Nephron progenitor cell (in vitro differentiated cells): ENCODE results near the gene PPM1J.

ENCODE experiments used
- DNase-seq: peaks from one replicate; pipeline ENCODE4 v3.0.0; 2021
- H3K27ac Mint-ChIP-seq: 2 replicates; pipeline ENCODE4 v1.8.0; 2021; ENCODE audit warnings: mild to moderate bottlenecking, moderate library complexity, mixed read lengths
- H3K27me3 Mint-ChIP-seq: 2 replicates; pipeline ENCODE4 v1.8.0; 2021; ENCODE audit warnings: mild to moderate bottlenecking, low read depth, mixed read lengths; ENCODE audit not compliant: poor library complexity
- H3K36me3 Mint-ChIP-seq: 2 replicates; pipeline ENCODE4 v1.8.0; 2021; ENCODE audit warnings: low read depth, mixed read lengths
- H3K4me1 Mint-ChIP-seq: 2 replicates; pipeline ENCODE4 v1.8.0; 2021; ENCODE audit warnings: mixed read lengths
- H3K4me3 Mint-ChIP-seq: 2 replicates; pipeline ENCODE4 v1.8.0; 2021; ENCODE audit warnings: mild to moderate bottlenecking, moderate library complexity, mixed read lengths
- H3K9me3 Mint-ChIP-seq: 2 replicates; pipeline ENCODE4 v1.8.0; 2021; ENCODE audit warnings: mild to moderate bottlenecking, moderate library complexity, mixed read lengths
- TF ChIP-seq, protein P1 (sequence below): fragments of 200-600 bp; sonication (generic); IDR thresholded peaks from 2 replicates; pipeline ENCODE4 v1.5.0; 2021; ENCODE audit warnings: antibody characterized with exemption

PPM1J gene

DNA sequence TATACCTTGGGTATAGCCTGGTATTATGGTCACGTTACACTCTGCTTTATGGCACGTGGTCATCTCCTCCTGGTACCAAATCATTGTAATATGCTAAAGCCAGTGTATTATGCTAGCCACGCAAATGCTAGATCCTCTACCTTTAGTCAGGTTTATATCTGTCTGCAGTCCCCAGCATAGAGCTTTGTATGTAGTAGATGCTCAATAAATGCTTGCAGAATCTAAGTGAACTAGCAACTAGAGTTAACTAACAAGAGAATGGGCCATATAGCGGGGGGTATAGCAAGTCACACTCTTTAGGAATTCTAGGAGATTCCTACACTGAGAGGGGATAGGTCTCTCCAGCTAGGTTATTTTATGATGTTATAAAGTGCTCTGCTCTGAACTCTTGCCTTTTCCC lies 37.6 kb downstream of the PPM1J start:
- peaks cover 42% of the 10 kb centered on the region for H3K4me1 Mint-ChIP-seq
- no peak for DNase-seq
- peaks cover 44% of the 10 kb centered on the region for H3K36me3 Mint-ChIP-seq
- H3K9me3 Mint-ChIP-seq, result peaks cover 13% of the 10 kb centered on the region
- no peak overlapping the region for H3K4me3 Mint-ChIP-seq
- H3K27me3 Mint-ChIP-seq, result no peaks in the 10 kb centered on the region
- TF ChIP-seq, protein P1, sequence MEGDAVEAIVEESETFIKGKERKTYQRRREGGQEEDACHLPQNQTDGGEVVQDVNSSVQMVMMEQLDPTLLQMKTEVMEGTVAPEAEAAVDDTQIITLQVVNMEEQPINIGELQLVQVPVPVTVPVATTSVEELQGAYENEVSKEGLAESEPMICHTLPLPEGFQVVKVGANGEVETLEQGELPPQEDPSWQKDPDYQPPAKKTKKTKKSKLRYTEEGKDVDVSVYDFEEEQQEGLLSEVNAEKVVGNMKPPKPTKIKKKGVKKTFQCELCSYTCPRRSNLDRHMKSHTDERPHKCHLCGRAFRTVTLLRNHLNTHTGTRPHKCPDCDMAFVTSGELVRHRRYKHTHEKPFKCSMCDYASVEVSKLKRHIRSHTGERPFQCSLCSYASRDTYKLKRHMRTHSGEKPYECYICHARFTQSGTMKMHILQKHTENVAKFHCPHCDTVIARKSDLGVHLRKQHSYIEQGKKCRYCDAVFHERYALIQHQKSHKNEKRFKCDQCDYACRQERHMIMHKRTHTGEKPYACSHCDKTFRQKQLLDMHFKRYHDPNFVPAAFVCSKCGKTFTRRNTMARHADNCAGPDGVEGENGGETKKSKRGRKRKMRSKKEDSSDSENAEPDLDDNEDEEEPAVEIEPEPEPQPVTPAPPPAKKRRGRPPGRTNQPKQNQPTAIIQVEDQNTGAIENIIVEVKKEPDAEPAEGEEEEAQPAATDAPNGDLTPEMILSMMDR, result no peak
- H3K27ac Mint-ChIP-seq, result no peak overlapping the region

DNA sequence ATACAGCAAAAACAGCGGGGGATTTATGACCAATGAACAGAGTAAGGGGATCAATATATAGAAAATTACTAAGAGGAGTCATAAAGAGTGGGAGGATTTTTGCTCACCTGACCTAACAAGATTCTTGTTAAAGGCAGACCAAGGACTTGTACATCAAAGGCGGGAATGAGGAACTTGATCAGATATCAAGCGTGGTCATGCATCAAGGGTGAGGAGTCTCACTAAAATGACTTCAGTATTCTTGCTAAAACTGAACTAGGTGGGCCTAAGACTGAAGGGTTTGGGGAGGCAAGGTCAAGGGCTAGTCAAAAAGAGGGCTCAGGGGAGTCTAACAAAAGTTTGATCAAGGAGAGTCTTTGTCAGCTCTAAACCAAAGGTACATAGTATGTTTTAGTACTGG lies 38.6 kb downstream of the PPM1J start:
- TF ChIP-seq, protein P1, result no peak
- Mint-ChIP-seq H3K4me1 (peaks cover 42% of the 10 kb centered on the region), H3K9me3 (peaks cover 11% of the 10 kb centered on the region), H3K36me3 (peaks cover 45% of the 10 kb centered on the region), H3K27ac (no peak overlapping the region), H3K4me3 (peak overlapping the region; percentile 85), H3K27me3 (no peaks in the 10 kb centered on the region)
- no peak for DNase-seq

DNA sequence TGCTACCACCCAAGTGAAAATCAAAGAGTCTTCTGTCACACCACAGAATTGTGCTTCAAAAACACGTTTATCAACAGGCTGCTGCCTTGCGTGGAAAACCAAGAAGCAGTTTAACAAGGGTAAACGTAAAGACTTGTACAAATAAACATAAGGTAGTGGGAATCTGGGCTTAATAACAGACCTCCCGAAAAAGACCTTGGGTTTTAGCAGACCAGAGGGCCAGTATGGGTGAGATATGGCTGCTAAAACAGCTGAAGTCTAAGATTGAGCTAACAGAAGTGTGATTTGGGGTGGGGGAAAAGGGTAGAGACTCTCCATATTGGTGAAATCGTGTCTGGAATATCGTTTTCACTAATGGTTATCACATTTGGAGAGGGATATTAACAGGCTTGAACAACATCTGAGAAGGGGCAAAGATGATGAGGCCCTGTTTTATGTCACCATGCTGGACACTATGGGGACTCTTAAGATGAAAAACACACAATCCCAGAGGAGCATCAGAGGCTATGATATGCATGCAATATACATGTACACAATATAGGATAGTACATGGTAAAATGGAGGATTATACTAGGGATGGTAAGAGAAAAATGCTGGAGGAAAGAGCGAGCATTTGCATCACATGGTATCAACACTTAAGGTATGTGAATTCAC lies 39.3 kb downstream of the PPM1J start:
- H3K36me3 Mint-ChIP-seq, result peaks cover 45% of the 10 kb centered on the region
- H3K4me1 Mint-ChIP-seq, result peaks cover 42% of the 10 kb centered on the region
- TF ChIP-seq, protein P1, result no peak
- H3K4me3 Mint-ChIP-seq, result peak overlapping the region; percentile 85
- peaks cover 7% of the 10 kb centered on the region for H3K9me3 Mint-ChIP-seq
- DNase-seq, result no peak
- no peaks in the 10 kb centered on the region for H3K27me3 Mint-ChIP-seq
- no peak overlapping the region for H3K27ac Mint-ChIP-seq

DNA sequence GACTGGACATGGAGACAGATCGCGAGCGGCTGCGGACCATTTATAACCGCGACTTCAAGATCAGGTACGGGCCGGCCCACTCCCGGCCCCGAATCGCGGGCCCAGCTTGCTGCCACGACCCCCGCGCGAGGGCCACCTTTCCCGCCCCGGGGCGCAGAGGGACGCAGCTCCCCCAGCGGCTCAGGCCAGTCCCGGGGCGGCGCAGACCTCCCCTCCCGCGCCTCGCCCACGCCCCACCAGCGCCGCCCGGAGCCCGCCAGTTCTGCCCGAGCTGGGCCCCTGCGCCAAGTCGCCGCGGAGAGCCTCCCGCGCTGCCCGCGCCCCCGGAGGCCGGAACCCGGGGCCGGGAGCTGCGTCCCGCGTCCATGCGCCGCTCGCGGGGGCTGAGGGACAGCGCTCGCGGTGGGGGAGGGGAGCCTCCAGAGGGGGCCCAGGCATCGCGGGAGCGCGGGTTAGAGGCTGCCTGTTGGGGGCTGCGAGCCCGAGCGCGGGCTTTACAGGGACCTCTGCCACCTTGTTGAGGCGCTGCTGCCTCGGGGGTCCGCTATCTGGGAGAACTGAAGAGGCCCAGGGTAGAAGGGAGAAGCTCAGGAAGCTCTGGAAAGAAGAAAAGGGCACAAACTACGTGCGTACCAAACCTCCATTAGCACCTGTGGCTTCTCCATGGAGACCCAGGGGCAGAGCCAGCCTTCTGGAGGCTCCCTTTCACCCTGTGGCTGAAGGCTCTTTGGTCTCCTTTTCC lies 40.0 kb downstream of the PPM1J start:
- H3K4me1 Mint-ChIP-seq, result peaks cover 42% of the 10 kb centered on the region
- peak overlapping the region; percentile 96 for H3K4me3 Mint-ChIP-seq
- peak; percentile 84 for DNase-seq
- H3K27me3 Mint-ChIP-seq, result no peaks in the 10 kb centered on the region
- H3K27ac Mint-ChIP-seq, result peak overlapping the region; percentile 97
- peaks cover 4% of the 10 kb centered on the region for H3K9me3 Mint-ChIP-seq
- TF ChIP-seq, protein P1, result no peak
- H3K36me3 Mint-ChIP-seq, result peaks cover 47% of the 10 kb centered on the region

DNA sequence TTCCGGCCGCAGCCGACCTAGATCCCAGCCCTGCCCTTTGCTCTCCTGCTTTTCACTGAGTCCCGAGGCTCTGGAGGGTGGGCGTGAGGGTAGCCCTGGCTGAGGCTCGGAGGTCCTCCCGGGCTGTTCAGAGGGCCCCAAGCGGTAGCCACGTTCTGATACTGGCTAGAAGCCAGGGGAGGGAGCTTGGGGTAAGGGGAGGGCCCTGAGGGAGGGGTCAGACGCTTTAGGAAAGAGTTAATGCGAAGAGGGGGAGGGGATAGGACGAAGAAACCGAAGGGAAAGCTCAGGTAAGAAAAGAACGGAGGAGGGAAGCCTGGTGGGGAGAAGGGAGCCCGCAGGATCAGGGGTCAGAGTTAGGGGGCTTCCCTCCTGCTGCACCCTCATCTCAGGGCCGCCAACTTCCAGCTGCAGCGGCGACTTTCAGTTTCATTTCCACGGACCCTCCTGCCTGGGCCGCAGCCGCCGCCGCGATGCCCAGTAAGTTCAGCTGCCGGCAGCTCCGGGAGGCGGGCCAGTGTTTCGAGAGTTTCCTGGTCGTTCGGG lies 40.6 kb downstream of the PPM1J start, which contains the start of gene MOV10:
Gene MOV10 (plus strand): TSS at position 220 of the 546 bp plus-strand sequence. CDS start 254 bp downstream, at position 474.
- no peaks in the 10 kb centered on the region for H3K9me3 Mint-ChIP-seq
- peaks cover 42% of the 10 kb centered on the region for H3K4me1 Mint-ChIP-seq
- H3K36me3 Mint-ChIP-seq, result peaks cover 47% of the 10 kb centered on the region
- H3K27me3 Mint-ChIP-seq, result no peaks in the 10 kb centered on the region
- H3K27ac Mint-ChIP-seq, result peak within 1 kb of the TSS; percentile 97
- TF ChIP-seq, protein P1, result no peak
- DNase-seq, result peak; percentile 68
- H3K4me3 Mint-ChIP-seq, result peak within 1 kb of the TSS; percentile 96
